Epidermal melanocyte (primary cell): Measurements from ENCODE around the gene PEPD.

Source experiments
- DNase-seq: peaks from one replicate; pipeline ENCODE4 v3.0.0; 2011; ENCODE audit warnings: low spot score; ENCODE audit not compliant: insufficient read length

PEPD gene

DNA sequence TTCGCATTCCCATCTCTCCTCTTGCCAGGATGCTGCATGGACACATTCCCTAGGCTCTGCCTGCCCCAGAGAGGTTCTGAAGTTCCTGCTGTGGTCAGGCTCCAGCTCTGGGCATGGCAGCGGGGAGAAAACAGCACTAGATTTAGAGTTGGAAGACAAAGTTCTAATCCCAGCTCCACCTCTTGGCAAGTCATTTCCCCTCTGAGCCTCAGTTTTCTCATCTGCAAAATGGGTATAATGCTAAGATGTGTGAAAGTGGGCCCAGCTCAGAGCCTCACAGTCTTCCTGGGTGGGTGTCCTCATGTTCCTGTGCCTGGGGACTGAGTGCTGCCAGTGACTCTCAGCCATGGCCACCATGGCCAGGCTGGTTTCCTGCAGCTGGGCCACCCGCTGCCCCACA lies 9.6 kb downstream of the PEPD start:
- no peak for DNase-seq

DNA sequence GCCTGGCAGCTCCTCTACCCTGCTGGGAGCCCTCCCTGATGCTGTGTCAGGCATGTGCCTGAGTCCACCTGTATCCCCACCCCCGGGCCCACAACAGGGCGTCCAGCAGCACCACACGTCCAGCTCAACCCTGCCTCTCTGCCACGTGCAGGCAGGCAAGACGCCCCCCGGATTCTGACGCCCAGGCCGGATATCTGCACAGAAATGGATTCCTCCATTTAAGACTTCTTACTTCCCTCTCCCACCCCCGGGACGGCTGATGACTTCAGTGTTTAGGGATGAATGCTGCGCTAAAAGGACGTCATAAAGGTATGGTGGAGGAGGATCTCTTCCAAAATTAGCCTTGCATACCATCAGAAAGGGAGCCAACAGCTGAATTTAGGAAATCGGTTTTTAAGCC lies 10.2 kb downstream of the PEPD start:
- DNase-seq, result no peak

DNA sequence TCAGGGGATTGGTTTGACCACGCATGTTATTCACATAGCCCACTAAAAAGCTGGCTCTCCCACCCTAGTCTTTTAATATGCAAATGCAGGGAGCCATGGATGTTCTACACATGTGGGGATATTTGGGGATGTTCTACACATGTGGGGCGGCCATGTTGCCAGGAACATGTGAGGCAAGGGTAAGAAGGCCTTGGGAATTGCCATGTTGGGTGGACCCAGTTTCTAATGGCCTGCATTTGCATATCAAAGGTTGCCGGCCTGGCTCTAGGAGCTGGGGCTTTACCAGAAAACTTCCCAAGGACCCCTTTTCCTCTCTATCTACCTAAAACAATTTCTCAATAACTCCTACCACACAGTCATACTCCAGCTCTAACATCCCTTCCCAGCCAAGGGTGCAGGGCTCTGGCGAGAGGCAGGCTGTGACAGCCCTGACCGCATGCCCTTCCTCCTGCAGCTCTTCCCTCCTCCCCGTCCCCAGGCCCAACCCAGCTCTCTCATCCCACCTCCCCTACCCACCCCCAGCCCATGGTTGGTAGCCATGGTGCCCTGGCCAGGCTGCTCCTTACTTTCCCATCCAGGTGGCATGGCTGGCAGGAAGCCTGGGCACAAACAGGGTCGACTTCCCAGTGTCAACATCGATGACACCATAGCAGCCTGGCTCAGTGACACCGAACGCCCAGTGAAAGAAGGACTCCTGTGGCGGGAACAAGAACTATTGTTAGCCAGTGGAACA lies 11.0 kb downstream of the PEPD start:
- no peak for DNase-seq

DNA sequence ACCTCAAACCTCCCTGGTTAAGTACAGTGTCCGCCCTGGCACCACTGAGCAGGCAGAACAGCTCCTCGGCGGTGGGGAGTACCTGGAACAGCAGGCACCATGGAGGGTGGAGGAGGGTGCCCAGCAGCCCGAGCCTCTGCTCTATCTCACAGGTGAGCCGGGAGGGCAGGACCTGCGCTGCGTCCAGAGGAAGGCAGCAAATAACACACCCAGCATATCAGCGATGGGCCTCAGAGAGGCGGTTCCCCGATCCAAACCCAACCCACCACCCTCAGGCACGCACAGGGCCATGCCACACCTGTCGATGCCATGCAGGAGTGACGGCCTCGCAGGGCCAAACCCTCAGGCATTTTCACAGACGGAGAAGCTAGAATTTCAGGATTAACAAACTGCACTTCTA lies 11.8 kb downstream of the PEPD start:
- no peak for DNase-seq

DNA sequence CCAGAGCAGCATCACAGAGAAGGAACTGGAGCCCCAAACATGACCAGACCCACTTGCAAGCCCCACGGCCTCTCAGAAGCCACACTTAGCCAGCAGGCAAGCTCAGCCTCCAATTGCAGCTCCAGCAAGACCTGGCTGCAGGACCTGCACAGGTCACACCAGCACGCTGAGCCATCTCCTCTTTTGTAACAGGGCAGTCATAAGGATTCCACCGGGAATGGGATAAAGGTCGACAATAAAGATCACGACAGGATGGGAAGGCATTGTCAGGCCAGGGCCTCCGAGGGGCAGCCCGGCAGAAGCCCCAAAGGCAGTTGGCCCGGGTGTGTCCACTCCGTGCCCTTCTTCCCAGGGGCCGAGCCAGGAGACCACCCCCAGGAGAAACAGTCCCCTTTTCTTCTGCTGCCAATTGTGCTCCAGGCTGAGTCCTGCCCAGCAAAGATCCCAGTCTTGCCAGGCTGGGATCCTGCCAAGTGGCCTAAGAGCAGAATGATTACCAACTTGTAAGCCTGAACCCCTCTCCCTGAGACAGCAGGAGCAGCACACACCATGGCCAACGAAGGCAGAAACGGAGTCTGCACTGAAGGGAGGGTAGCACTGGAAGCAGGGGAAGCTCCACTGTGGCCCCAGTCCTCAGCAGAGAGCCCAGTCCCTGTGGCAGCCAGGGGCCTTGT lies 12.5 kb downstream of the PEPD start:
- peak; percentile 31 for DNase-seq

DNA sequence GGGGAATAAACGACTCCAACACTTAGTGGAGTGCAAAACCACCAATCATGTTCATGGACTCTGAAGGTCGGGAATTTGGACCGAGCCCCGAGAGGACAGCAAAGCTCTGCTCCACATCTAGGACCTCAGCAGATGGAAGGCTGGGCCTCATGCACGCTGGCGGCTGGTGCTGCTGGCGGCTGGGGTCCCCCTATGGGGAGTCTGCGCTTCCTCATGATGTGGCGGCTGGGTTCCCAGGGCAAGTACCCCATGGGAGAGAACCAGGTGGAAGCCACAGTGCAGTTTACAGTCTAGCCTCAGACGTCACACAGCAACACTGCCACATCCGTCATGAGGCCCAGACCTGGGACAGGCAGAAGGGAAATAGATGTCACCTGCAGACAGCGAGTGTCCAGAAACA lies 13.2 kb downstream of the PEPD start:
- no peak for DNase-seq

DNA sequence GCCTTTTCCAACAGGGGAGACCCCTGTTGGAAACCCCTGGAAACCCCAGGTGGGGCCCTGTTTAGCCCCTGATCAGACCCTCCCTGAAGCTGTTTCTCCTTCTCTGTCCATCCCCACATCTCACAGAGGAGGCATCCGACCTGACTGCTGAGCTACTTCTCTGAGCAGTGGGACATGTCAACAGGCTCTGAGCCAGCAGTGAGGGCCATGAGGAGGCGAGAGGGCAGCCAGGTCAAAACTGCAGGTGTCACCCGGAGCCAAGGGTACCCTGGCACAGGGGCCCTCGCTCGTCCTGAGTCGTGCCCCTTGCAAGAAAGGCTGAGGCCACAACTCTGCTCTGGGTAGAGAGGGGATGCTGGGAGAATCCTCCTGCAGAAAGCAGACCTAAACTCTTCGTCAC lies 13.6 kb downstream of the PEPD start:
- no peak for DNase-seq

DNA sequence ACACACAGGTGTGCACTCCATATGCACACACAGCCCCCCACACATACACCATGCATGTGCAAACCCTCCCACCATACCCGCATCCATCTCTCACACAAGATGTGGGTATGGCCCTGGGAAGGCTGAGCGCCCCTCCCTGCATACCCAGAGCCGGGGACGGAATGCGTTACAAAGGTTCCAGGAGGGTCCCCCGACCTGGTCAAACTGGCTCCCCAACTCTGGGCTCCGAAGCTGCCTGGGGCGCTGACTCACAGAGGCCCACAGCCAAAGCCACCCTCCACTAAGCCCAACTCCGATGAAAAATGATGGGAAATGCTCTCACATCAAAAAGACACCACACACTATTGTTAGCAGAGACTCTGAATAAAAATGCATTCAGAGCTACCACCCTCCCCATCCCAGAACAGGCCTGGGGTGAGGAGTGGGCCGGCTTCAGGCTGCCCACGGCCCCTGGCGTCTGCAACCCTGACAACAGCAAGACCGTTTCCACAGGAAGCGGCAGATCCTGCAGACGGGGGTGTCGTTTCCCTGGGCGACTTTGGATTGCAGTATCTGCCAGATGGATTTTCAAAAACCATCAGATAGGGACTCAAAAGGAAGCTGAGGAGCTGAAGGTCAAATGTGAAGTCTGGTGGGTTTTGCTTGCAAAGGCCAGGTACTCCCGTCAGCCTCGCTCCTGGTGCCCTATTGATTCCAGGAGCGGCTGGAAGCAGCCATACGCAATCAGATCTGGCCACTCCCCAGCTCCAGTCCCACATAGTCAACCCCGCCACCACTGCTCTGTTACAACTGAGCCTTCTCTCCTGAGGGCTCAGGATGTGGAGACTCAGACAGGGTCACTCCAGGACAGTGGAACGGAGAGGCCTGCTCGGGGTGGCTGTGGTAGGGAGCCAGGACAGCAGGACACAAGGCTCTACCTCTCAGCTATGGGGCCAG lies 14.3 kb downstream of the PEPD start:
- no peak for DNase-seq

DNA sequence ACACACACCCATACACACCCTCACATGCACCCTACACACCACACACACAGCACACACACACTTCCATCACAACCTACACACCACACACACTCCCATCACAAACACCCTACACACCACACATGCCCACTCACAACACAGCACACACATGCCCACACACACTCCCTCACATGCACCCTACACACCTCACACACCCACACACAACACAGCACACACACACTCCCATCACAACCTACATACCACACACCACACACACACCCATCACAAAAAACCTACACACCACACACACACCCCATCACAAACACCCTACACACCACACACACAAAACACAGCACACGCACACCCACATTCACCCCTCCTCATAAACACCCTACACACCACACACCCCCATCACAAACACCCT lies 15.1 kb downstream of the PEPD start:
- no peak for DNase-seq

DNA sequence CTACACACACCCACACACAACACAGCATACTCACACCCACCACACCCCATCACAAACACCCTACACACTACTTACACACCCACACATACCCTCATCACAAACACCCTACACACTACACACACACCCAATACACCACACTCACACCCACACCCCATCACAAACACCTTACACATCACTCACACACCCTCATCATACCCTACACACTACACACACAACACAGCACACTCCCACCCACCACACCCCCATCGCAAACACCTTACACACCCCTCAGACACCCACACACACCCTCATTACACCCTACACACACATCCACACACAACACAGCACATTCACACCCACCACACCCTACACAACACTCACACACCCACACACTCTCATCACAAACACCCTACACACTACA lies 15.8 kb downstream of the PEPD start:
- no peak for DNase-seq

DNA sequence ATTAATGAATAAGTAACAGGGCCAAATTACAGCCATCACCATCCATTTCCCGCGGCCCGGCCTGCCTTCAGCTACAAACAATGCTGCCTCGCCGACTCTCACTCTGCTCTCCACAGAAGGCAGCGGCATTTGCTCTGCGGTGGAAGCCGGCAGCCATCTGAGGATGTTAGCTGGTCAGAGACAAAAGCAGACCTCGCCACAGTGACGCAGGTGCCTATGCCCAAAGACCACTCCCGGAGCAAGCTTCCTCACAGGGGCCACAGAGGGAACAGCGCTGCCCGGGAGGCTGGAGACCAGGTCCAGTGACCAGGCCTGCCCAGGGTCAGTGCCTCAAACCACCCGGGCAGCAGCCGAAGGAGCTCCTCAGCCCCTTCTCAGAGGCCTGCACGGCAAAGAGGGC lies 16.4 kb downstream of the PEPD start:
- no peak for DNase-seq

DNA sequence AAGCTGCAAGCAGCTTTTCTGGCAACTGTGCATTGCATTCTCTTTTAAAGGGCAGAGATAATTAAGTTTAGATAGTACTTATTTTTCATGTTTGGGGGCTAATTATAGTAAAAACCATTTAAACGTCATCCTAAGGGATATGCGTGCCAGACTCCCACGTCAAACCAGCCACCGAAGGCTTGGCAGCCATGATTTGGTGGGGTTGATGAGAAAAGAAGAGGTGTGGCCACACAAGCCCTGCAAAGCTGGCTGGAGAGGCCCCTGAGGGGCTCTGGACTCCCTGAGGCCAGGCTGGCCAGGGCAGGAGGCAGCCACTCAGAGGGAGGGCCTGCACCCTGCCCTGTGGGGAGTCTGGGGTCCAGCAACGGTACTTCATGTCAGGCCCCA lies 17.5 kb downstream of the PEPD start:
- no peak for DNase-seq

DNA sequence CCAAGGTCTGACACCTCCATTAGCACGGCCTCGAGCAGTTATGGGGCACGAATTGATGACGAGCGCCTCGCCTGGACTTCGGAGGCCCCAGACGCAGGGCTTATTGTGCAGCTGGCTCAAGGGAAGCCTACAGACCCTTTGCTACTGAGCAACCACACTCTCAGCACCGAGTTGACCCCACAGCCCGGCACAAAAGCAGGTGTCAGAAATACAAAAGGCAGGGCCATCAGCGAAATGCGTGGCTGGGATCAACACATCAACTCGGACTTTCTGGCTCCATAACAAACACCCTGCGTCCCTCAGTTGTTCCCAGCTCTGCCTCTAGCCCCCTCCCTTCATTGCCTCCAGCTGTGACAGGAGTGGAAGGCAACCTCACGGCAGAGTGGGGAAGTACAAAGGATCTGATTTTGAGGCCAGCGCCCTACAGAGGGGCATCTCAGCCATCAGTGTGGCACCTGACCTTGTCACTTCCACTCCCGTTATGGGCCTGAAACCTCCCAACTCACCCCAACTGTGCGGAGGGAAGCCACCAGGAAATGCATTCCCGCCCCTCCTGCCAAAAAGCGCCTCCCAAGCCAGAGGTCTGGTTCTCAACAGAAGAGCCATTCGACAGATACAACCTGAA lies 18.0 kb downstream of the PEPD start:
- no peak for DNase-seq

DNA sequence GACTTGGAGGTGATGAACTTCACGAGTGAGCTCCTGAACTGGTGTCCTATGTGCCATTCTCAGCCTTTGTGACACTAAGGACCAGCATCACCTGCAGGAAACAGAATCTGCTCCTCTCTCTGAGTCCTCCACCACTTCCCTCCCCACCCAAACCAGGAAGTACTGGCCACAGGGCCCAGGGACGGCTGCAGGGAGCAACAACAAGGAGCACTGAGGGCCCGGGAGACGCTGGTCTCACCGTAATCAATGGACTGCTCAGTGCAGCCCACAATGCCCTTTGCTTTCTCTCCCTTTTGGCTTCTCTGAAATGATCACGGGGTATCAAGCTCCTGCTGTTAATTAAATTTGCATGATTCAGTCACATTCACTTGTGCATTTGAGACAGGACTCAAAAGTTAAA lies 18.6 kb downstream of the PEPD start:
- DNase-seq, result no peak

DNA sequence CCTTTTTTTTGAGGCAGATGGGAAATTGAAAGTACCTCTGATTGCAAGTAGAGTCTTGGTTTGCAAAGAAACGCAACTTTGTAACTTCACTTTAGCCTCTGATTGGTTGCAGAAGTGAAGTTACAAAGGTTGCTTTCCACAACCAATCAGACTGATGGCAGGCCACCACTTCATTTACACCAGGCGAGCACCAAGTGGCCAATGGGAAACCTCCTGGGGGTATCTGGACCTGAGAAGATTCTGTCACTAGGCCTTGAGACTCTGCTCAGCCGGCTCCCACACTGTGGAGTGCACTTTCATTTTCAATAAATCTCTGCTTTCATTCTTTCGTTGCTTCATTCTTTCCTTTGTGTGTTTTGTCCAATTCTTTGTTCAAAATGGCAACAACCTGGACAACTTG lies 19.1 kb downstream of the PEPD start:
- no peak for DNase-seq

DNA sequence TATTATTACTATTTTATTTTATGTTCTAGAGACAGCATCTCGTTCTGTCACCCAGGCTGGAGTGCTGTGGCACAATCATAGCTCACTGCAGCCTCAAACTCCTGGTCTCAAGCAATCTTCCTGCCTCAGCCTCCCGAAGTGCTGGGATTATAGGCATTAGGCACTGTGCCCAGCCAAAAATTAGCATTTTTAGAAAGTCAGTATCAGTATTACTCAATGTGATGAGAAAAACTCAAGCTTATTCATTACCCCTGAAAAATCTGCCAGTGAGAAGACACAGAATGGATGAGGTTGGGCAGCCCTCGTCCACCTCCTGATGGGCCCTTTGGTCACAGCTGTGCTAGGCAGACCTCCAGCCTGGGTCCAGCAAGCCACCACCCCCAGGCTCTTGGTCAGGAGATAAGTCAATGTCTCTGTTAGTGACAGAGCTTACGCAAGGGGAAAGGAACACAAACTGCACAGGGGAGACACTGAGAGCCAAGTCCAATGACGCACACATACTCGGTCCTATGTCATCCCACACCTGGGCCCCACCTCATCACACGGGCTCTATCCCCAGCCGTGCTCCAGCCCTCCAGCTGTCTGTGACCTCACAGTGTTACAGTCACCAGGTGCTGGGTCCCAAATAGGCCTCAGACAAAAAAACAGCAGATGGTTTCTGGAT lies 19.8 kb downstream of the PEPD start:
- DNase-seq, result no peak

DNA sequence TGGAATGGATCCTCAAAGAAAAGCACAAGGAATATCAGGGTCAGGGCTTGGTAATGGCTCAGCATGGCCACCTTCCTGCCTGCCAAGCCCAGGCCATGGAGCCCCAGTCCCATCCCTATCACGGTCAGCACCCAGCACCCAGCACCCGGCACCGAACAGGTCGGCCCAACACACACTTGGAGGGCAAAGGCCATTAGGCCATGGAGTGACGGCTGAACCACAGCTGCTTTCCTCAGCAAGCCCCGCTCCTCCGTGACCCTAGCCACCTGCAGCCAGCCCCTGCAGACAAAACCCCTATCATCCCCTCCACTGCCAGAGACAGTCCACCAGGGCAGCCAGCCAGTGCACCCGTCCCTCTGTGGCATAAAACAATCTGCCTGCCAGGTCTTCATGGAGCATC lies 20.6 kb downstream of the PEPD start:
- DNase-seq, result no peak

DNA sequence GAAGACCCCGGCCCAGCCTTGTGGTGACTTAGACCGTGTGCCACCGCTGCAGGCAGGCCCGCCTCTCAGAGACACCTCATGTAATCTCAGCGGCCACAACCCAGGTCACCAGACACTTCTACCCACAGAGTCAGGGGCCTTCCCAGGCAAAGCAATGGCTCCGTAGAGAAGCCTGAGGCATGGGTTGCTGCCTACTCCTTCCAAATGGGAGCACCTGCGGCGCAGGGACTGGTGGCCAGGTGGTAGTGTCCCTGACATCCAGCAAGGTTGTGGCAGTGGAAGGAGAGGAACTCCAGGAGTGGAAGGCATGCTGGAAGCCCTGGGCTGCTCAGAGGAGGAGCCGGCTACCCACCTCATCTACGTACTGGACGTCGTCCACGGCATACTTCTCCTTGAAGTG lies 21.0 kb downstream of the PEPD start:
- no peak for DNase-seq

DNA sequence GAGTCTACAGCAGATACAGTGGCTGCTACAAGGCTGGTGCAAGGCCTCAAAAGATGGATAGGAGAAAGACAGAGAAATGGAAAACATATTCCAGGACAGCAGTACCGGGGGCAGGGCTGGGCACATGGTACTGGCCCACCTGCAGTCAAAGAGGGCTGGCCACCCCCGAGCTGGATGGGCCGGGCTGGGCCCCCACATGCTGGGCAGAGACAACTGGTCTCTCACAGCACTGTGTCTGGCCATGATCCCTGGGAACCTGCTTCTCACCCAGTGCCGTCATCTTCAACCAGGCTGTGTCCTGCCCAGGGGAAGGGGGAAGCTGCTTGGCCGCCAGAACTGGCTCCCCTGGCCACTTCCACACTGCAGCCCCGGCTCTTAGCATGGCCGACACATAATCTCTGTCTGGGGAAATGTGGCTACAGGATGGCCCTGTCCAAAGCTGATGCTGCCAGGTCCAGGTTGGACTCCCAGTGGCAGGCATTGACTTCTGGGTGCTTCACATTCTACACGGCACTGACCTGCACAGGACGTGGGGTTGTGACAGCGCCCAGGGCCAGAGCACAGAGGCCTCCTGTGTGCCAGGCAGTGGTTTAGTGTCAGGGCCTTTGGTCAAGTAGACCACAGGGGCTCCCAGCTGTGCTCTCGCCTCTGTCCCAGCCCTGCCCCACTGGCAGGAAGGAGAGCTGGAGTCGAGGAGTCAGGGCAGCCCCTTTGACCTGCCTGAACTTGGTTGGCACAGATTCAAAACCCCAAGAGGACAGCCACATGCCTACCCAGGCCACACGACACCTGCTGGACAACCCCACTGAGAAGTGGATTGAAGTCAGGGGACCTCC lies 21.7 kb downstream of the PEPD start:
- DNase-seq, result no peak

DNA sequence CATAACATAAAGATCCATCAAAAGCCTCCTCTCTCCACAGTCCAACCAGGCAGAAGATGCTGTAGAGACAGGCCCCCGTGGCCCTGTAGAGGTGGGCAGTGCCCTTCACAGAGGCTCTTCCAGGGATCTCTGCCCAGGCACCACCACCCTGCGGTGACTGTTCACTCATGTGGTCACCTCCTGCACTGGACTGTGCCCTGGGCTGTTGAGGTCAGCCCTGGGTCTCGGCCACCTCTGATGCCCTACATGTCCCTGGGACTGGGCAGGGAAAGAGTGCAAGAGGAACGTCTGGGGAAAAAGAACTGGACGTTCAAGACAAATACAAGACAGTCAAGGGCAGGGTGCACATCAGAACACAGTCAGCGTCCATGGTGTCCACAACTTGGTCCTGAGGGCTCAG lies 22.3 kb downstream of the PEPD start:
- no peak for DNase-seq
